Measurements from ENCODE around the gene KIR3DL3. TPM values are rescaled to one million over a fixed set of nuclear protein-coding genes. Genes with fewer than 3 reads are reported as not detected.
A peak's percentile ranks its signal among the peaks of the same experiment; 100 is the strongest.
"Not testable (repeated sequence)": the region's sequence is repeated elsewhere in the genome, so short reads cannot be mapped to it uniquely, and the experiment has no call there.

The KIR3DL3 gene
- not detected in 2 replicates for total RNA-seq (2014; rRNA removed; shearing (Covaris generic); ENCODE audit: low replicate concordance)

DNA sequence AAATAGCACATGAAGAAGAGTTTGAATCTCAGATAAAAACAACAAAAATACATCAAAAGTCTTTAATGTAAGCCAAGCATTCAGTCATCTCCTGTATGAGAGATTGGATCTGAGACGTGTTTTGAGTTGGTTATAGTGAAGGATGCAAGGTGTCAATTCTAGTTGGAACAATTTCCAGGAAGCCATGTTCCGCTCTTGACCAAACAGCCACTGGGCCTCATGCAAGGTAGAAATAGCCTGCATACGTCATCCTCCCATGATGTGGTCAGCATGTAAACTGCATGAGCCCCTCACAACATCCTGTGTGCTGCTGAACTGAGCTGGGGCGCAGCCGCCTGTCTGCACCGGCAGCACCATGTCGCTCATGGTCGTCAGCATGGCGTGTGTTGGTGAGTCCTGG, at the start of gene KIR3DL3:
TSS of gene KIR3DL3 (plus strand) at position 301 of the 400 bp plus-strand sequence. CDS start at position 356, 55 bp downstream.
- no peak for DNase-seq (ENCODE audit: low read depth)
- in situ Hi-C loops (cut with HindIII; ENCODE audit: low pct_unique_long_range_greater_than_20kb, low sequenced_read_pairs) = no loop called here

DNA sequence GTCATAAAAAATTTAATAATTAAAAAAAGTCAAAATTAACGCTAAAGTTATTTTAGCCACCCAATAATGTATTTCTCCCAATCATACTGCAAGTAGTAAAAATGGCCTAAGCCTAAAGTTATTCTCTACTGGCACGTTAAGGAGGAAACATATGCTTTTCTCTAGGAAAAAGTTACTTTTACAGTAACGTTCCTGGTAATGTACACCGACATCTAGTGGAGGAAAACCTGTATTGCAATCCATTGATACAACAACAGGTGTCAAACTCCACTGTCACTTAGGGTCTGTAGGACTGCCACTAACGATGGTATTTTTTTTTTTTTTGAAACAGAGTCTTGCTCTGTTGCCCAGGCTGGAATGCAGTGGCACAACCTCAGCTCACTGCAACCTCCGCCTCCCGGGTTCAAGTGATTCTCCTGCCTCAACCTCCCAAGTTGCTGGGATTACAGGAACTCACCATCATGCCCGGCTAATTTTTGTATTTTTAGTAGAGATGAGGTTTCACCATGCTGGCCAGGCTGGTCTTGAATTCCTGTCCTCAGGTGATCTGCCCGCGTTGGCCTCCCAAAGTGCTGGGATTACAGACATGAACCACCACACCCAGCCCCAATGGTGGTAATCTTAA, 47.9 kb upstream of the KIR3DL3 start:
- DNase-seq (ENCODE audit: low read depth) = peak; percentile 16
- in situ Hi-C loops (cut with HindIII; ENCODE audit: low pct_unique_long_range_greater_than_20kb, low sequenced_read_pairs) = not testable (repeated sequence)

DNA sequence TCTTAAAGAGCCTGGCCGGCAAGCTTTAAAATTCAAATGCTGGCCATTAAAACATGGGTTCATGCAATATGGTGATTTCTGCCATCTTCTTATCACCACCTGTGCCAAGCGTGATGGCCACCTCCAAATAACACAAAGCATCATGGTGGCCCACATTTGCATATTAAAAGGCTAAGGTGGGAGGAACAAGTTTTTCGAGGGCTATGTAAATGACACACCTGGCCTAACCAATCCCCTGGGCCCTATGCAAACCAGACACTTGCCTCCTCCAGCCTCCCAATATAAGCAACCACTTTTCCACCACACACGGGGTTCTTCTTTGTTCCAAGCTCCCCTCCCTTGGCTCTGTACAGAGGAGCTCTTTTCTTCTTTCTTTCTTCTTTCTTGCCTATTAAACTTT, 47.0 kb upstream of the KIR3DL3 start:
- in situ Hi-C loops (cut with HindIII; ENCODE audit: low pct_unique_long_range_greater_than_20kb, low sequenced_read_pairs) = no loop called here
- DNase-seq (ENCODE audit: low read depth) = no peak

DNA sequence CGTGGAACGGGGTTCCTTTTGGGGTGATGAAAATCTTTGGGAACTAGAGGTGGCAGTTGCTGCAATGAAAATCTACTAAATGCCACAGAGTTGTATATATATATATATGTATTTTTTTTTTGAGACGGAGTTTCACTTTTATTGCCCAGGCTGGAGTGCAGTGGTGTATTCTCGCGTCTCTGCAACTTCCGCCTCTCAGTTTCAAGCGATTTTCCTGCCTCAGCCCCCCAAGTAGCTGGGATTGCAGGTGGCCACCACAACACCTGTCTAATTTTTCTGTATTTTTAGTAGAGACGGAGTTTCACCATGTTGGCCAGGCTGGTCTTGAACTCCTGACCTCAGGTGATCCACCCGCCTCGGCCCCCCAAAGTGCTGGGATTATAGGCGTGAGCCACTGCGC, 42.6 kb upstream of the KIR3DL3 start:
- DNase-seq (ENCODE audit: low read depth); in situ Hi-C loops (cut with HindIII; ENCODE audit: low pct_unique_long_range_greater_than_20kb, low sequenced_read_pairs): not testable (repeated sequence)

DNA sequence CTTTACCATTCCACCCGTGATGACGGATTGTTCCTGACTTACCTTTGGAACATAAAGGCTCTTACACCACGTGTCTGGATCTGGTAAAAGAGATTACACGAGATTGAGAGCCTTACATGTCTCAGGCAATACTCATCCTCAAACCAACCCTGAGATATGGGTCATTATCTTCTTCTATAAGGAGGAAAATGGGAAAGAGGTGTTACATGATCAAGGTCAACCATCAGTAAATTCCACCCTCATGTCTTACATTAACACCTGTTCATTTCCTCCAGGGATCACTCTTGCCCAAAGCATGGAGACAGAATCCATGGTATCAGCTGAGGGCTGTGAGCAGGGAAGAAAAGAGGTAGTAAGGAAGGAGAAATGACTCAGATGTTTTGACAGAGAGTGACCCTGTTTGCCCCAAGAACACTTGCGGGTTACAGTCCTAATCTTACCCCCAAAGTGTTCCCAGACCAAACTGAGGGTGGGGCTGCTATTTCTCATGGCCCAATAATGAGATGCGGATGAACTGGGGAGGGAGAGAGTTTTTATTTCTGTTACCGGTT, 41.9 kb upstream of the KIR3DL3 start:
- in situ Hi-C loops (cut with HindIII; ENCODE audit: low pct_unique_long_range_greater_than_20kb, low sequenced_read_pairs) = no loop called here
- DNase-seq (ENCODE audit: low read depth) = no peak

DNA sequence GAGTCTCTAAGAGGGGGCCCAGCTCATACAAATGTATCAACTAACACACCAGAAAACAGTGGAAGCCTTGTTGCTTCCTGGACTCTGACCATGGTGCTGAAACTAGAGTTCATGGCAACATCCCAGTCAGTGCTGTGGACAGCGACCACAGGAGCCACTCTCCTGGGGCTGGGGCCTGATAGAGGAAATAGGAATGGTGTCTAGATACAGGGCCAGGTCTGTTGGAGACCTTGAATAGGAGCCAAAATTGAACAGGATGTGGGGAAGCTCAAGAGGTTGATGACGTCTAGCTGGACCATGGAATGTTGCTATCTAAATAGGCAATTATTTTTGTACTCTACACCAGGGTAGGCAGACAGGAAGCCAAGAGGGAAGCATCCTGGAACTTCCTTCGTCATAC, 39.7 kb upstream of the KIR3DL3 start:
- DNase-seq (ENCODE audit: low read depth) = peak; percentile 63
- in situ Hi-C loops (cut with HindIII; ENCODE audit: low pct_unique_long_range_greater_than_20kb, low sequenced_read_pairs) = no loop called here

DNA sequence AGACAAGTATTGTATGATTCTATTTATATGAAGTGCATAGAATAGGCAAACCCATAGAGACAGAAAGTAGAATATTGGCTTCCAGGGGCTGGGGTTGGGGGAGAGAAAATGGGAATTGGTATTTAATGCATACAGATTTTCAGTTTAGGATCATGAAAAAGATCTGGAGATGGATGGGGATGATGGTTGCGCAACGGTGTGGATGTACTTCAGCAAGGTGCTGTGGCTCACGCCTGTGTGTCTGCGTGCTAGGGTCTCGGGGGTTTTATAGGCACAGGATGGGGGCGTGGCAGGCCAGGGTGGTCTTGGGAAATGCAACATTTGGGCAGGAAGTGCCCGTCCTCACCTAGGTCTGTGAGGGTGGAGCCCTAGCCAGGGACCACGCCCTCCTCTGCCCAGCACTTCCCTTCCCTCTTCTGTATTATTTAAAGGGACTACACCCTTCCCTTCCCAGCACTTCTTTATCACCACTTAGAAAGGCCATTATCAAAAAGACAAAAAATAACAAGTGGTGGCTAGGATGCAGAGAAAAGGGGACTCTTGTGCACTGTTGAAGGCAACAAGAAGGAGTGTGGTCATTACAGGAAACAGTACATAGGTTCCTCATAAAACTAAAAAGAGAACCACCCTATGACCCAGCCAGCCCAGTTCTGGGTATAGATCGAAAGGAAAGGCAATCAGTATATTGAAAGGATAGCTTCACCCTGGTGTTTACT, 32.5 kb upstream of the KIR3DL3 start:
- DNase-seq (ENCODE audit: low read depth) = no peak
- in situ Hi-C loops (cut with HindIII; ENCODE audit: low pct_unique_long_range_greater_than_20kb, low sequenced_read_pairs) = no loop called here

DNA sequence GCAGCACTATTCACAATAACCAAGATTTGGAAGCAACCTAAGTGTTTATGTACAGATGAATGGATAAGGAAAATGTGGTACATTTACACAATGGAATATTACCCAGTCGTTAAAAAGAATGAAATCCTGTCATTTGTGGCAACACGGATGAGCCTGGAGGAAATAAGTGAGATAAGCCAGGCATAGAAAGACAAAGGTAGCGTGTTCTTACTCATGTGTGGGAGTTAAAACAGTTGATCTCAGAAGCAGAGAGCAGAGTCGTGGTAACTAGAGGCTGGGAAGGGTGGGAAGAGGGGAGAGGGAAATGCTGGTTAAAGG, 32.0 kb upstream of the KIR3DL3 start:
- in situ Hi-C loops (cut with HindIII; ENCODE audit: low pct_unique_long_range_greater_than_20kb, low sequenced_read_pairs) = no loop called here
- no peak for DNase-seq (ENCODE audit: low read depth)

DNA sequence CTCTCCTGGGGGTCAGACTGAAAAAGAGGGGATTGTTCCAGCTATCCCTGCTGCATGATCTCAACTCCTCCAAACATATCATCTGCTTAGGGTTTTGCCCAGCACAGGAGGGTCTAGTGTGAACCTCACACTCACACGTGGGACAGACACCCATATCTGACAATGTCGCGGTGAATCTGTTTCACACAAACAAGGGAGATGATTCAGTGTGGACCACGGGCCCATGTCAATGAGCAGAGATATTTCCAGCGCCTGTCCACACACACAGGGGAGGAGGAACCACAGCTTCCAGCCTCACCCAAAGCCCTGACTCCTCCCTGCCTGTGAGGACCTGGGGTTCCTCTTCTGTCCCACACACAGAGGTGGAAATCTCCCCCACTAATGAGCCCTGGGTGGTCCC, 29.6 kb upstream of the KIR3DL3 start:
- no peak for DNase-seq (ENCODE audit: low read depth)
- in situ Hi-C loops (cut with HindIII; ENCODE audit: low pct_unique_long_range_greater_than_20kb, low sequenced_read_pairs) = no loop called here

DNA sequence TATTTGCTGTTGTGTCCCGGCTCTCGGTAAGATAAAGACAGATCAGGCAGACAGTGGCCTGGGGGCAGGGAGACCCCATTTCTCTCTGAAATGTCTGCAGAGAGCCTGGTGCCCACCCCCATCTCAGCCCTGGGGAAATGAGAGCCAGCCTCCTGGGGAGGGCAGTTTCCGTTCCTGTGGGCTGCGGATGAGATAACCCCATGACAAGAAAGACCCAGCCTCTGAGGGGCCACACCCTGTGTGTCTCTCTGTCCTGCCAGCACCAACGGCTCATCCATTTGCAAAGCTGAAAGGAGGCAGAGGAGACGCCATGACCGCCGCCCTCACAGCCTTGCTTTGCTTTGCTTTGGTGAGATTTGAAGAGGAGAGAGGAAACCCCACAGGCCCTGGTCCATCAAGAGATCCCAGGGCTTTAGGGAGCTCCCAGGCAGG, 28.1 kb upstream of the KIR3DL3 start:
- in situ Hi-C loops (cut with HindIII; ENCODE audit: low pct_unique_long_range_greater_than_20kb, low sequenced_read_pairs) = no loop called here
- no peak for DNase-seq (ENCODE audit: low read depth)

DNA sequence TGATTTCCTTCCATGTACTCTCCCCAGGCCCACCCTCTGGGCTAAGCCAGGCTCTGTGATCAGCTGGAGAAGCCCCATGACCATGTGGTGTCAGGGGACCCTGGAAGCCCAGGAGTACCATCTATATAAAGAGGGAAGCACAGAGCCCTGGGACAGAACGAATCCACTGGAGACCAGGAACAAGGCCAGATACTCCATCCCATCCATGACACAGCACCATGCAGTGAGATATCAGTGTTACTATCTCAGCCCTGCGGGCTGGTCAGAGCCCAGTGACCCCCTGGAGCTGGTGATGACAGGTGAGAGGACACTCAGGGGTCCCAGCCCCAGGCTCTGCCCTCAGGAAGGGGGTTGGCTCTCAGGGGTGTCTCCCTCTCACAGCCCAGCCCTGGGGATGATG, 27.5 kb upstream of the KIR3DL3 start:
- in situ Hi-C loops (cut with HindIII; ENCODE audit: low pct_unique_long_range_greater_than_20kb, low sequenced_read_pairs) = no loop called here
- DNase-seq (ENCODE audit: low read depth) = no peak

DNA sequence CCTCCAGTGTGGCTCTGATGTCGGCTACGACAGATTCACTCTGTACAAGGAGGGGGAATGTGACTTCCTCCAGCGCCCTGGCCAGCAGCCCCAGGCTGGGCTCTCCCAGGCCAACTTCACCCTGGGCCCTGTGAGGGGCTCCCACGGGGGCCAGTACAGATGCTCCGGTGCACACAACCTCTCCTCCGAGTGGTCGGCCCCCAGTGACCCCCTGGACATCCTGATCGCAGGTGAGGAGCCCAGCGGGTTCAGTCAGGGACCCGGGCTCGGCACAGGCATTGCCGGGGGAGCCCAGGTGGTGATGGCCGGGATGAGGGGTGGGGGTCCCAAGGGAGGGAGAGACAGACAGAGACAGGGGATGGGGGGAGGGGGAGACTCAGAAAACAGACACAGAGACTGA, 26.5 kb upstream of the KIR3DL3 start:
- DNase-seq (ENCODE audit: low read depth); in situ Hi-C loops (cut with HindIII; ENCODE audit: low pct_unique_long_range_greater_than_20kb, low sequenced_read_pairs): not testable (repeated sequence)

DNA sequence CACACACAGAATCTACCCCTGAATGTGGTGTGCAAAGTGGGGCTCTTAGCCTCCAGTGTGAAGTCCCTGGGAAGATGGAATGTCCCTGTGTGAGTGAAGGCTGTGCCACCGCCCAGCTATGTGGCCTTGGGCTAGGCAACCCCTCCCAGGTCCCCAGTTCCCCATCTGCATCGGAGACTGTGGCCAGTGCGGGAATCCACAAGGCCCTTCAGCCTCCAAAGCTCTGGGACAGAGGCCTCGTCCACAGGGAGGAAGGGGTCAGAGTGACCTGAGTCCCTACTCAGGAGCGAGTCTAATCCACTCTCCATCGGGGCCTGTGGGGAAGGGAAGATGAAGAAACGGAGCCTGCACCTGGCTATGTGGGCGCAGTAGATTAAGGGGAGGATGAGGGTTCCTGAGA, 19.3 kb upstream of the KIR3DL3 start:
- DNase-seq (ENCODE audit: low read depth) = no peak
- in situ Hi-C loops (cut with HindIII; ENCODE audit: low pct_unique_long_range_greater_than_20kb, low sequenced_read_pairs) = no loop called here

DNA sequence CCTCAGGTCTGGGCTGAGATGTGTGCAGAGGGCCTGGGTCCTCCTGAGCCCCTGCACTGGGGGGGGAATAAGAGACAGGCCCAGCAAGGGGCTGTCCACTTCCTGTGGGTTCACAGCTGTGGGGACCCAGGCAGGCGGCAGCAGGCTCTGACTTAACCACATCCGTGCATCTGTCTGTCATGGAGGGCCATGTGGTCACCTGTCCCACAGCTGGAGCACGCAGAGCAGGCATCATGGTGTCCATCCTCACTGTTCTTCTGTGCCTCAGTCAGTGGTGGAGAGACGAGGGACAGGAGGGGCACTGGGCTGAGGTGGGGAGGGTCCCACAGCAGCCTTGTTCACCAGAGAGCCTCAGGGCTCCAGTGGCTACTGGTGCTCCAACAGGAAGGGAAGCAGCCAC, 16.3 kb upstream of the KIR3DL3 start:
- in situ Hi-C loops (cut with HindIII; ENCODE audit: low pct_unique_long_range_greater_than_20kb, low sequenced_read_pairs) = no loop called here
- DNase-seq (ENCODE audit: low read depth) = no peak

DNA sequence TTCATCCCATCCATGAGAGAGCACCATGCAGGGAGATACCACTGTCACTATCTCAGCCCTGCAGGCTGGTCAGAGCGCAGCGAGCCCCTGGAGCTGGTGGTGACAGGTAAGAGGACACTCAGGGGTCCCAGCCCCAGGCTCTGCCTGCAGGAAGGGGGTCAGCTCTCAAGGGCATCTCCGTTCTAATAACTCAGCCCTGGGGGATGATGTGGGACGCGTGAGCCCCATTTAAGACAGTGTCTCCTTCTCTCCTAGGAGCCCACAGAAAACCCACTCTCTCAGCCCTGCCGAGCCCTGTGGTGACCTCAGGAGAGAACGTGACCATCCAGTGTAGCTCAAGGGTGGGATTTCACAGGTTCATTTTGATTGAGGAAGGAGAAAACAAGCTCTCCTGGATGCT, 15.5 kb upstream of the KIR3DL3 start:
- DNase-seq (ENCODE audit: low read depth) = no peak
- in situ Hi-C loops (cut with HindIII; ENCODE audit: low pct_unique_long_range_greater_than_20kb, low sequenced_read_pairs) = no loop called here

DNA sequence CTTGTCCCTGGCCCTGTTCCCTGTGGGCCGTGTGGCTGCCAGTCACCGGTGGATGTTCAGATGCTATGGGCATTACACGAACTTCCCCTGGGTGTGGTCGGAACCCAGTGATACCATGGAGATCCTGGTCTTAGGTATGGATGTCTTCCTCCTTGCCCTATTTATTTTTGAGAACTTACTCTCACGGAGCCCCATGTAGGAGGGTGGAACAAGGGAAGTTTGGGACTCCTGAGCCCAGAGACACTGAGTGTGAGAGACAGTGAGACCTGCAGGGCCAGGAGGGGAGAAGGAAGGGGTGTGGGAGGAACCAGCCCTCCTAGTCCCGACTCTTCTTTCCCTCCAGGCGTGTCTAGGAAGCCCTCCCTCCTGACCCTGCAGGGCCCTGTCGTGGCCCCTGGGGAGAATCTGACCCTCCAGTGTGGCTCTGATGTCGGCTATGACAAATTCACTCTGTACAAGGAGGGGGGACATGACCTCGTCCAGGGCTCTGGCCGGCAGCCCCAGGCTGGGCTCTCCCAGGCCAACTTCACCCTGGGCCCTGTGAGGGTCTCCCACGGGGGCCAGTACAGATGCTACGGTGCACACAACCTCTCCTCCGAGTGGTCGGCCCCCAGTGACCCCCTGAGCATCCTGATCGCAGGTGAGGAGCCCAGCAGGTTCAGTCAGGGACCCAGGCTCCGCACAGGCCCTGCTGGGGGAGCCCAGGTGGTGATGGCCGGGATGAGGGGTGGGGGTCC, 14.9 kb upstream of the KIR3DL3 start:
- DNase-seq (ENCODE audit: low read depth) = no peak
- in situ Hi-C loops (cut with HindIII; ENCODE audit: low pct_unique_long_range_greater_than_20kb, low sequenced_read_pairs) = no loop called here

DNA sequence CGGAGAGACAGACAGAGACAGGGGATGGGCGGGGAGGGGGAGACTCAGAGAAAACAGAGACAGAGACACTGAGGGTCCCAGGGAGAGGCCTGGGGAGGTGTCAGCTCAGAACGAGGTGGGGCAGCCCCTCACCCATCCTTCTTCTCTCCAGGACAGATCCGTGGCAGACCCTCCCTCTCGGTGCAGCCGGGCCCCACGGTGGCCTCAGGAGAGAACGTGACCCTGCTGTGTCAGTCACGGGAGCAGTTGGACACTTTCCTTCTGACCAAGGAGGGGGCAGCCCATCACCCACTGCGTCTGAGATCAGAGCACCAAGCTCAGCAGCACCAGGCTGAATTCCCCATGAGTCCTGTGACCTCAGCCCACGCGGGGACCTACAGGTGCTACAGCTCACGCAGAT, 14.3 kb upstream of the KIR3DL3 start:
- in situ Hi-C loops (cut with HindIII; ENCODE audit: low pct_unique_long_range_greater_than_20kb, low sequenced_read_pairs); DNase-seq (ENCODE audit: low read depth): not testable (repeated sequence)

DNA sequence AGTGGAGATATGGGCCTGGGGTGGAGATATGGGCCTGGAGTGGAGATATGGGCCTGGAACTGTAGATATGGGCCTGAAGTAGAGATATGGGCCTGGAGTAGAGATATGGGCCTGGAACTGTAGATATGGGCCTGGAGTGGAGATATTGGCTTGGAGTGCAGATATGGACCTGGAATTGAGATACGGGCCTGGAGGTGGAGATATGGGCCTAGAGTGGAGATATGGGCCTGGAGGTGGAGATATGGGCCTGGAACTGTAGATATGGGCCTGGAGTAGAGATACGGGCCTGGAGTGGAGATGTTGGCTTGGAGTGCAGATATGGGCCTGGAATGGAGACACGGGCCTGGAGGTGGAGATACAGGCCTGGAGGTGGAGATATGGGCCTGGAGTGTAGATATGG, 402 bp downstream of the KIR3DL3 start:
- DNase-seq (ENCODE audit: low read depth) = no peak
- in situ Hi-C loops (cut with HindIII; ENCODE audit: low pct_unique_long_range_greater_than_20kb, low sequenced_read_pairs) = no loop called here

DNA sequence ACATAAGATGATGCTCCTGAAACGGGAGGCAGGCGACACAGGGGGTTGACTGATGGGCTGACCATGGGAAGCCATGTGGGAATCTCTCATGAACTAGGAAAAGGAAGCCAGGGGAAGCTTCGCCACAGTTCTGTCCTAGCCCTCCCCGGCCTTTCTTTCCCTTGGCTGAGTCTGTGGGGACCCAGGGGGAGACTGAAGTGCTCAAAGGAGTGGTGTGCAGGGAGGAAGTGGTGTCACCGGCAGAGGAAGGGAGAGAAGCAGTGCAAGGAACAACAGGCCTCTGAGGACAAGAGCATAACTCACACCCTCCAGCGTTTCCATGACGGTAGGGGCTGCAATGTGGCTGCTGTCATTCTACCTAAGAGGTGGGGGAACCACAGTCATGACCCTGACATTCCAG, 1.1 kb downstream of the KIR3DL3 start:
- no peak for DNase-seq (ENCODE audit: low read depth)
- in situ Hi-C loops (cut with HindIII; ENCODE audit: low pct_unique_long_range_greater_than_20kb, low sequenced_read_pairs) = no loop called here

Data from Caki2 (cell line).